Measurements from ENCODE around the gene FAM200C. TPM values are rescaled to one million over a fixed set of nuclear protein-coding genes. Genes with fewer than 3 reads are reported as not detected.

The FAM200C gene
- total RNA-seq (2013), result 0.83 TPM
- polyA plus RNA-seq, result under 1 TPM in 2 of 3 donors, not detected in 1; 0.08 to 0.39 TPM
- 0.14 and 0.24 TPM in 2 replicates for polyA minus RNA-seq
- 0.58 to 2.7 (median 0.91) reads per million in 11 experiments for total RNA-seq

- no peaks in the 10 kb centered on the region for H3K9me3 Mint-ChIP-seq
- no peak for TF ChIP-seq CTCF (IDR thresholded peaks at IDR 0.05)
- H3K27ac ChIP-seq (ENCODE audit: low read depth in 1 of 2, low read length in 2 of 2), result peak within 1 kb of the TSS in 1 of 2 donors; percentile 77
- peak within 1 kb of the TSS; percentile 86 to 91 for H3K4me3 Mint-ChIP-seq
- peak within 1 kb of the TSS; percentile 84 for H3K9ac ChIP-seq (ENCODE audit: insufficient read depth, low read length, poor library complexity, severe bottlenecking)
- peak; percentile 70 to 85 (median 82) for DNase-seq
- peak within 1 kb of the TSS; percentile 65 to 93 (median 71) for H3K4me3 ChIP-seq (replicated peaks in 1 of 3; ENCODE audit: low read depth in 2 of 3, low read length in 3 of 3)
- peak within 1 kb of the TSS; percentile 97 for H2AFZ ChIP-seq (ENCODE audit: insufficient read depth, low read depth, low read length, poor library complexity, severe bottlenecking)
- peak within 1 kb of the TSS; percentile 64 to 87 (median 79) for H3K27ac Mint-ChIP-seq
- H3K4me1 Mint-ChIP-seq, result peaks cover 14% of the 10 kb centered on the region
- WGBS (ENCODE audit: insufficient coverage), result 0% methylated on average over 35 of the region's 41 CpGs
- H3K27me3 Mint-ChIP-seq (ENCODE audit: low read depth in 3 of 3), result peaks cover 0 to 2% (median 0%) of the 10 kb centered on the region in 3 donors
- H3K36me3 Mint-ChIP-seq, result peaks cover 27 to 29% of the 10 kb centered on the region in 2 donors
- H3K4me1 ChIP-seq (ENCODE audit: control insufficient read depth in 1 of 2, insufficient read depth in 2 of 2, low read length in 2 of 2), result peaks cover 10 to 14% of the 10 kb centered on the region in 2 donors
- peaks cover 12% of the 10 kb centered on the region for H3K79me2 ChIP-seq (ENCODE audit: insufficient read depth, low read length)
- no peaks in the 10 kb centered on the region for H3K9me3 ChIP-seq (replicated peaks in 1 of 2; ENCODE audit: control insufficient read depth in 1 of 2, insufficient read depth in 1 of 2, low read length in 2 of 2)
- H4K20me1 ChIP-seq (ENCODE audit: insufficient read depth, low read length), result no peaks in the 10 kb centered on the region
- intact Hi-C loops (cut with micrococcal nuclease), result no loop called here
- H3K36me3 ChIP-seq (replicated peaks in 1 of 2; ENCODE audit: control insufficient read depth in 1 of 2, insufficient read depth in 2 of 2, low read length in 2 of 2), result peaks cover 30 to 35% of the 10 kb centered on the region in 2 donors
- no peaks in the 10 kb centered on the region for H3K27me3 ChIP-seq (ENCODE audit: control insufficient read depth in 2 of 2, insufficient read depth in 2 of 2, low read length in 2 of 2)
- H3K4me2 ChIP-seq (replicated peaks; ENCODE audit: extremely low read depth, low read length, poor library complexity, severe bottlenecking), result peak within 1 kb of the TSS; percentile 84
Measured at GRCh38 chr5:160399402-160400353, at the start of gene FAM200C. Gene FAM200C, minus strand, starts transcription at chr5:160400054. Its CDS starts 4,564 bp downstream, at chr5:160395490.

GRCh38 chr5:160449458-160449857 is 49.6 kb upstream of the FAM200C start:
- H3K9me3 ChIP-seq (replicated peaks in 1 of 2; ENCODE audit: control insufficient read depth in 1 of 2, insufficient read depth in 1 of 2, low read length in 2 of 2), result no peaks in the 10 kb centered on the region
- H3K36me3 Mint-ChIP-seq, result no peaks in the 10 kb centered on the region
- no peak overlapping the region for H3K4me2 ChIP-seq (replicated peaks; ENCODE audit: extremely low read depth, low read length, poor library complexity, severe bottlenecking)
- H3K9me3 Mint-ChIP-seq, result peaks cover 0 to 5% (median 0%) of the 10 kb centered on the region in 7 donors
- no peak for DNase-seq
- peaks cover 8 to 13% of the 10 kb centered on the region in 2 donors for H3K4me1 ChIP-seq (ENCODE audit: control insufficient read depth in 1 of 2, insufficient read depth in 2 of 2, low read length in 2 of 2)
- H3K4me3 Mint-ChIP-seq, result no peak overlapping the region
- no peak overlapping the region for H2AFZ ChIP-seq (ENCODE audit: insufficient read depth, low read depth, low read length, poor library complexity, severe bottlenecking)
- no peak overlapping the region for H3K27ac ChIP-seq (ENCODE audit: low read depth in 1 of 2, low read length in 2 of 2)
- no peak overlapping the region for H3K4me3 ChIP-seq (replicated peaks in 1 of 3; ENCODE audit: low read depth in 2 of 3, low read length in 3 of 3)
- H3K36me3 ChIP-seq (replicated peaks in 1 of 2; ENCODE audit: control insufficient read depth in 1 of 2, insufficient read depth in 2 of 2, low read length in 2 of 2), result no peaks in the 10 kb centered on the region
- no peak for TF ChIP-seq CTCF (IDR thresholded peaks at IDR 0.05)
- H3K79me2 ChIP-seq (ENCODE audit: insufficient read depth, low read length), result no peaks in the 10 kb centered on the region
- no peaks in the 10 kb centered on the region for H3K27me3 ChIP-seq (ENCODE audit: control insufficient read depth in 2 of 2, insufficient read depth in 2 of 2, low read length in 2 of 2)
- intact Hi-C loops (cut with micrococcal nuclease), result no loop called here
- no peak overlapping the region for H3K27ac Mint-ChIP-seq
- WGBS (ENCODE audit: insufficient coverage), result 88% methylated on average over 1 of the region's 3 CpGs
- peaks cover 11% of the 10 kb centered on the region for H3K4me1 Mint-ChIP-seq
- H3K9ac ChIP-seq (ENCODE audit: insufficient read depth, low read length, poor library complexity, severe bottlenecking), result no peak overlapping the region
- no peaks in the 10 kb centered on the region for H4K20me1 ChIP-seq (ENCODE audit: insufficient read depth, low read length)
- peaks cover 2 to 8% (median 3%) of the 10 kb centered on the region in 3 donors for H3K27me3 Mint-ChIP-seq (ENCODE audit: low read depth in 3 of 3)

Data from CD14-positive monocyte (primary cell).